AG09309 (cell line): Measurements from ENCODE around the gene PPM1H.
"Not testable (repeated sequence)": the region's sequence is repeated elsewhere in the genome, so short reads cannot be mapped to it uniquely, and the experiment has no call there.

Source experiments
- DNase-seq: peaks from one replicate; pipeline ENCODE4 v3.0.0-alpha.2; 2010; ENCODE audit warnings: low read depth
- H3K4me3 ChIP-seq: 2 replicates; pipeline ENCODE4 v1.5.1; 2011; ENCODE audit warnings: mild to moderate bottlenecking, low read depth, low read length, moderate library complexity; ENCODE audit not compliant: control insufficient read depth
- CTCF ChIP-seq: IDR thresholded peaks from 2 replicates; pipeline ENCODE4 v1.5.1; 2011; ENCODE audit warnings: mild to moderate bottlenecking, low read depth, low read length, inconsistent platforms; ENCODE audit not compliant: insufficient read depth, control insufficient read depth; ENCODE audit errors: missing control alignments

The PPM1H gene

GRCh38 chr12:62677355-62677754 lies 257.6 kb downstream of the PPM1H start:
- no peak for TF ChIP-seq CTCF
- H3K4me3 ChIP-seq = no peak overlapping the region
- DNase-seq = no peak

DNA sequence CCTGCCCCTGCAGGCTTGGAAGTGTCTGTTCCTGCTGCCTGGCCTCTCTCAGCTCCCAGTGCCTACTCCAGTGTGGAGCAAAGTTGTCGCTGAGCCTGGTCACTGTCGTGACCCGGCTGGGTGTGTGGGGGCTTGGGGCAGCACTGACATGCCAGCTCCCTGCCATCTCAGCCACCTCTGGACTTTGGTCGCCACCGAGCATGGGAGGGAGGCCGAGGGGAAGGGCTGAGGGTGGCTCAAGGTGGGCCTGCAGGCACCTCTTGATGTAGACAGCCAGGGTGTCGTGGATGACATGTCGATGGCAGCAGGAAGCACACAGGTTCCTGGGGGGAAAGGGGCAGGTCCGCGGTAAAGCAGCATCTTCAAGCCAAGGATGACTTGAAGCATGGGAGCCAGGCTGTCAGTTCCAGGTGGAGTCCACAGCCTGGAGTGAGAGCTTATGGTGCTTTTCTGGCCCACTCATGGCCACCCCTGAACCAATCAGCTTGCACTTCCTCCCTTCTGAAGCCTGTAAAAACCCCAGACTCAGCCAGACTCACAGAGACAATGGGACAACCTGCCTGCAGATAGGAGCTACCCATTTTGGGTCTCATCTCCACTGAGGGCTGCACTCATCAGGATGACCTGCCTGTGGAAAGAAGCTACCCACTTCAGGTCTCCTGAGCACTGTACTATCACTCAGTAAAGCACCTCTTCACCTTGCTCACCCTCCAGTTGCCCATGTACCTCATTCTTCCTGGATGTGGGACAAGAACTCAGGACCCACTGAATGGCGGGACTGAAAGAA lies 258.2 kb downstream of the PPM1H start:
- TF ChIP-seq CTCF = no peak
- no peak for DNase-seq
- H3K4me3 ChIP-seq = no peak overlapping the region

GRCh38 chr12:62673028-62673815 lies 261.7 kb downstream of the PPM1H start:
- TF ChIP-seq CTCF = no peak
- H3K4me3 ChIP-seq = no peak overlapping the region
- no peak for DNase-seq

- no peak for DNase-seq
- H3K4me3 ChIP-seq = no peak overlapping the region
- TF ChIP-seq CTCF = no peak
Measured at GRCh38 chr12:62670986-62671720, 263.8 kb downstream of the PPM1H start.

GRCh38 chr12:62668782-62669181 lies 266.2 kb downstream of the PPM1H start:
- H3K4me3 ChIP-seq = no peak overlapping the region
- TF ChIP-seq CTCF = no peak
- DNase-seq = no peak

DNA sequence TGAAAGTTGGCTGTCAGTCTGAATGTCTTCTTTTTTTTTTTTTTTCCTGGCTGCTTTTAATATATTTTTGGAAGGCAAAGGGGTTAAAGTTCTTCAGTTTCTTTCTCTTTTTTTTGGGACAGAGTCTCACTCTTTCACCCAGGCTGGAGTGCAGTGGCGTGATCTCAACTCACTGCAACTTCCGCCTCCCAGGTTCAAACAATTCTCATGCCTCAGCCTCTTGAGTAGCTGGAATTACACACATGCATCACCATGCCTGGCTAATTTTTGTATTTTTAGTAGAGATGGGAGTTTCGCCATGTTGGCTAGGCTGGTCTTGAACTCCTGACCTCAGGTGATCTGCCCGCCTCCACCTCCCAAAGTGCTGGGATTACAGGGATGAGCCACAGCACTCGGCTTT lies 270.0 kb downstream of the PPM1H start:
- not testable (repeated sequence) for DNase-seq, H3K4me3 ChIP-seq
